Measurements from ENCODE around the gene FSD2.
"Not testable (repeated sequence)": the region's sequence is repeated elsewhere in the genome, so short reads cannot be mapped to it uniquely, and the experiment has no call there.

Gene FSD2

GRCh38 chr15:82792068-82792467, 13.8 kb downstream of the FSD2 start:
- no peak for TF ChIP-seq ZNF274 (IDR thresholded peaks at IDR 0.05; ENCODE audit: low read depth, low read length)
- no peak overlapping the region for H3K4me3 ChIP-seq (ENCODE audit: low read length)

GRCh38 chr15:82790321-82790720, 15.5 kb downstream of the FSD2 start:
- H3K4me3 ChIP-seq (ENCODE audit: low read length): no peak overlapping the region
- no peak for TF ChIP-seq ZNF274 (IDR thresholded peaks at IDR 0.05; ENCODE audit: low read depth, low read length)

GRCh38 chr15:82789491-82789890, 16.4 kb downstream of the FSD2 start:
- no peak for TF ChIP-seq ZNF274 (IDR thresholded peaks at IDR 0.05; ENCODE audit: low read depth, low read length)

GRCh38 chr15:82788496-82788895, 17.4 kb downstream of the FSD2 start:
- no peak for TF ChIP-seq ZNF274 (IDR thresholded peaks at IDR 0.05; ENCODE audit: low read depth, low read length)
- no peak overlapping the region for H3K4me3 ChIP-seq (ENCODE audit: low read length)

More at GRCh38 chr15:82789491-82789890, 16.4 kb downstream of the FSD2 start:
- no peak overlapping the region for H3K4me3 ChIP-seq (ENCODE audit: low read length)

- no peak overlapping the region for H3K4me3 ChIP-seq (ENCODE audit: low read length)
Measured at GRCh38 chr15:82781349-82781748, 24.5 kb downstream of the FSD2 start.

GRCh38 chr15:82778755-82779154, 27.1 kb downstream of the FSD2 start:
- TF ChIP-seq ZNF274 (IDR thresholded peaks at IDR 0.05; ENCODE audit: low read depth, low read length): no peak

More at GRCh38 chr15:82781349-82781748, 24.5 kb downstream of the FSD2 start:
- no peak for TF ChIP-seq ZNF274 (IDR thresholded peaks at IDR 0.05; ENCODE audit: low read depth, low read length)

GRCh38 chr15:82774496-82774895, 31.4 kb downstream of the FSD2 start:
- no peak for TF ChIP-seq ZNF274 (IDR thresholded peaks at IDR 0.05; ENCODE audit: low read depth, low read length)
- no peak overlapping the region for H3K4me3 ChIP-seq (ENCODE audit: low read length)

More at GRCh38 chr15:82778755-82779154, 27.1 kb downstream of the FSD2 start:
- H3K4me3 ChIP-seq (ENCODE audit: low read length): no peak overlapping the region

GRCh38 chr15:82771789-82772607, 33.9 kb downstream of the FSD2 start:
- TF ChIP-seq ZNF274 (IDR thresholded peaks at IDR 0.05; ENCODE audit: low read depth, low read length): no peak

GRCh38 chr15:82768414-82769054, 37.3 kb downstream of the FSD2 start:
- H3K4me3 ChIP-seq (ENCODE audit: low read length): no peak overlapping the region
- TF ChIP-seq ZNF274 (IDR thresholded peaks at IDR 0.05; ENCODE audit: low read depth, low read length): no peak

More at GRCh38 chr15:82771789-82772607, 33.9 kb downstream of the FSD2 start:
- no peak overlapping the region for H3K4me3 ChIP-seq (ENCODE audit: low read length)

GRCh38 chr15:82767163-82767829, 38.6 kb downstream of the FSD2 start:
- TF ChIP-seq ZNF274 (IDR thresholded peaks at IDR 0.05; ENCODE audit: low read depth, low read length): no peak
- no peak overlapping the region for H3K4me3 ChIP-seq (ENCODE audit: low read length)

- H3K4me3 ChIP-seq (ENCODE audit: low read length): not testable (repeated sequence)
Measured at GRCh38 chr15:82766201-82766600, 39.7 kb downstream of the FSD2 start.

- no peak for TF ChIP-seq ZNF274 (IDR thresholded peaks at IDR 0.05; ENCODE audit: low read depth, low read length)
- no peak overlapping the region for H3K4me3 ChIP-seq (ENCODE audit: low read length)
Measured at GRCh38 chr15:82764740-82765139, 41.1 kb downstream of the FSD2 start.

GRCh38 chr15:82764117-82764490, 41.8 kb downstream of the FSD2 start:
- no peak overlapping the region for H3K4me3 ChIP-seq (ENCODE audit: low read length)
- no peak for TF ChIP-seq ZNF274 (IDR thresholded peaks at IDR 0.05; ENCODE audit: low read depth, low read length)

GRCh38 chr15:82763361-82764116, 42.3 kb downstream of the FSD2 start:
- no peak for TF ChIP-seq ZNF274 (IDR thresholded peaks at IDR 0.05; ENCODE audit: low read depth, low read length)
- H3K4me3 ChIP-seq (ENCODE audit: low read length): no peak overlapping the region
